CD4-positive, alpha-beta T cell (primary cell): ENCODE data around the gene COG7. TPM values are rescaled to one million over a fixed set of nuclear protein-coding genes. Genes with fewer than 3 reads are reported as not detected.

ENCODE experiments used
- ATAC-seq: fragments of 200-7000 bp; cut with Tn5 transposase; one replicate; pipeline ENCODE4 v1.10.0; 2022; ENCODE audit warnings: mild to moderate bottlenecking; ENCODE audit not compliant: poor library complexity
- CTCF ChIA-PET: fragments of 350-600 bp; sonication (Branson Sonifier 250); formaldehyde crosslinking; loops from one replicate; lab custom pipeline; 2021; ENCODE audit warnings: antibody characterized with exemption, inconsistent platforms; lab: Charles Lee
- POLR2A ChIA-PET: fragments of 350-600 bp; sonication (Branson Sonifier 250); formaldehyde crosslinking; loops from one replicate; lab custom pipeline; 2021; ENCODE audit warnings: antibody characterized with exemption, inconsistent platforms; lab: Charles Lee
- DNase-seq, 14 experiments: peaks; one replicate each; pipeline ENCODE4 v3.0.0-alpha.2; 2013 to 2020; ENCODE audit warnings: mixed read lengths in 2 of 14
- H3K27ac ChIP-seq, 2 donors: one replicate each; pipeline versions ENCODE4 v1.5.1 to v1.7.0; 2013; ENCODE audit warnings: low read length in 2 of 2, low read depth in 1 of 2, mild to moderate bottlenecking in 1 of 2
- H3K27me3 ChIP-seq, 2 experiments: 1 replicate in 1 of 2; 2 replicates in 1 of 2; pipeline versions ENCODE4 v1.6.1 to v1.7.0; 2013; ENCODE audit warnings: low read length in 2 of 2, control low read depth in 1 of 2, mild to moderate bottlenecking in 1 of 2, moderate library complexity in 1 of 2; ENCODE audit not compliant: insufficient read depth in 2 of 2, control insufficient read depth in 1 of 2
- H3K36me3 ChIP-seq: one replicate; pipeline ENCODE4 v1.6.1; 2013; ENCODE audit warnings: low read length, control low read depth; ENCODE audit not compliant: insufficient read depth
- H3K4me1 ChIP-seq: one replicate; pipeline ENCODE4 v1.6.1; 2013; ENCODE audit warnings: low read length, control low read depth; ENCODE audit not compliant: insufficient read depth
- H3K4me3 ChIP-seq: one replicate; pipeline ENCODE4 v1.5.1; 2013; ENCODE audit warnings: mild to moderate bottlenecking, low read length, moderate library complexity
- H3K9me3 ChIP-seq, 2 experiments: 1 replicate in 1 of 2; 2 replicates in 1 of 2; pipeline versions ENCODE4 v1.6.1 to v1.7.0; 2013; ENCODE audit warnings: low read length in 2 of 2, mild to moderate bottlenecking in 2 of 2, control low read depth in 1 of 2, moderate library complexity in 1 of 2; ENCODE audit not compliant: control insufficient read depth in 1 of 2, insufficient read depth in 1 of 2
- H3K27ac Mint-ChIP-seq: one replicate; pipeline ENCODE4 v1.8.0; 2020; ENCODE audit warnings: mixed read lengths
- H3K27me3 Mint-ChIP-seq: one replicate; pipeline ENCODE4 v1.8.0; 2021; ENCODE audit warnings: mixed read lengths
- H3K36me3 Mint-ChIP-seq: one replicate; pipeline ENCODE4 v1.8.0; 2021; ENCODE audit warnings: low read depth, mixed read lengths
- H3K4me1 Mint-ChIP-seq: one replicate; pipeline ENCODE4 v1.8.0; 2021; ENCODE audit warnings: low read depth, mixed read lengths
- H3K4me3 Mint-ChIP-seq: one replicate; pipeline ENCODE4 v1.8.0; 2020; ENCODE audit warnings: mild to moderate bottlenecking, mixed read lengths
- H3K9me3 Mint-ChIP-seq: one replicate; pipeline ENCODE4 v1.8.0; 2020; ENCODE audit warnings: mixed read lengths
- intact Hi-C, 2 experiments: fragments of 100-400 bp; cut with DNase I in 1 of 2; cut with micrococcal nuclease in 1 of 2; formaldehyde crosslinking; loops; one replicate each; pipeline versions ENCODE4 v1.15.1 to v1.9.0; 2023 to 2025; cut with DNase I, micrococcal nuclease
- total RNA-seq, 174 experiments: library from RNA in 2 of 174; stranded (reverse) in 2 of 174; gene quantifications; one replicate each; pipeline ENCODE4 v1.2.3 and lab custom pipeline; 2021 to 2026
- TF ChIP-seq, protein P1 (sequence below): fragments of 200-600 bp; IDR thresholded peaks from one replicate; pipeline ENCODE4 v1.8.0; 2022; ENCODE audit warnings: antibody characterized with exemption, mild to moderate bottlenecking

Gene COG7
- total RNA-seq, 2 experiments from 2014 or later, result 12.6 to 13.6 TPM

GRCh38 chr16:23362460-23363317 is 90.3 kb downstream of the COG7 start:
- peaks cover 3% of the 10 kb centered on the region for H3K4me1 ChIP-seq
- no peaks in the 10 kb centered on the region for H3K9me3 ChIP-seq
- H3K36me3 ChIP-seq, result no peaks in the 10 kb centered on the region
- H3K4me3 ChIP-seq, result no peak overlapping the region
- Mint-ChIP-seq H3K9me3 (no peaks in the 10 kb centered on the region), H3K4me1 (peaks cover 6% of the 10 kb centered on the region), H3K27me3 (no peaks in the 10 kb centered on the region), H3K4me3 (no peak overlapping the region), H3K36me3 (no peaks in the 10 kb centered on the region), H3K27ac (no peak overlapping the region)
- TF ChIP-seq, protein P1, sequence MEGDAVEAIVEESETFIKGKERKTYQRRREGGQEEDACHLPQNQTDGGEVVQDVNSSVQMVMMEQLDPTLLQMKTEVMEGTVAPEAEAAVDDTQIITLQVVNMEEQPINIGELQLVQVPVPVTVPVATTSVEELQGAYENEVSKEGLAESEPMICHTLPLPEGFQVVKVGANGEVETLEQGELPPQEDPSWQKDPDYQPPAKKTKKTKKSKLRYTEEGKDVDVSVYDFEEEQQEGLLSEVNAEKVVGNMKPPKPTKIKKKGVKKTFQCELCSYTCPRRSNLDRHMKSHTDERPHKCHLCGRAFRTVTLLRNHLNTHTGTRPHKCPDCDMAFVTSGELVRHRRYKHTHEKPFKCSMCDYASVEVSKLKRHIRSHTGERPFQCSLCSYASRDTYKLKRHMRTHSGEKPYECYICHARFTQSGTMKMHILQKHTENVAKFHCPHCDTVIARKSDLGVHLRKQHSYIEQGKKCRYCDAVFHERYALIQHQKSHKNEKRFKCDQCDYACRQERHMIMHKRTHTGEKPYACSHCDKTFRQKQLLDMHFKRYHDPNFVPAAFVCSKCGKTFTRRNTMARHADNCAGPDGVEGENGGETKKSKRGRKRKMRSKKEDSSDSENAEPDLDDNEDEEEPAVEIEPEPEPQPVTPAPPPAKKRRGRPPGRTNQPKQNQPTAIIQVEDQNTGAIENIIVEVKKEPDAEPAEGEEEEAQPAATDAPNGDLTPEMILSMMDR, result no peak
- H3K27ac ChIP-seq, result no peak overlapping the region
- ATAC-seq, result no peak
- no peaks in the 10 kb centered on the region for H3K27me3 ChIP-seq
- DNase-seq, result no peak
- ChIA-PET POLR2A (no interaction called here), CTCF (no interaction called here)
- intact Hi-C loops, result no loop called here

DNA sequence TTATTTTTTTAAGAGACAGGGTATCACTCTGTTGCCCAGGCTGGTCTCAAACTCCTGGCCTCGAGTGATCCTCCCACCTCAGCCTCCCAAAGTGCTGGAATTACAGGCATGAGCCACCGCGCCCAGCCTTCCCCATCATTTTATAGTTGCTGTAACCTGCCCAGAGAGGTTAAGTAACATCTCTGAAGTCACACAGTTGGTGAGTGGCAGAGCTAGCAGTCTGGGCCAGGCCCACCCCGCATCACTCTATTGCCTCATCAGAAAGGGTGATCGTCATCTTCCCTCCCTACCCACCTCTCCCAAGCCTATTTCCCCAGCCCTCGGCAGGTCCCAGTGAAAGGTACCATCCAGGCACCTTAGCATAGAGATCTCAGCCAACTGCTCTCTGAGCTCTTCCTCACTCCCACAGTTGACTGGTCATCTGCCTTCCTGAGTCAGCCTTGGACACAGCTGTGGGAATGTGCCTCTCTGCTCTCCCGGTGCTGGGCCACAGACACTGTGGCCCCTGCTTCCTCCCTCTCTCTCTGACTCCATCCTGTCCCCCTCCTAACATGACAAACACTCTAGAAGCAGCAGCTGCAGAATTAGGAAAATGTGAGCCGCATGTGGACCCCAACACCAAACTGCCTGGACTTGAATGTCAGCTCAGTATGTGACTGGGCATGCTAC is 93.8 kb downstream of the COG7 start:
- ChIA-PET CTCF (no interaction called here), POLR2A (no interaction called here)
- H3K36me3 Mint-ChIP-seq, result no peaks in the 10 kb centered on the region
- no peaks in the 10 kb centered on the region for H3K36me3 ChIP-seq
- no peak for ATAC-seq
- H3K27ac Mint-ChIP-seq, result no peak overlapping the region
- no peak overlapping the region for H3K4me3 Mint-ChIP-seq
- no peaks in the 10 kb centered on the region for H3K27me3 ChIP-seq
- no peaks in the 10 kb centered on the region for H3K9me3 ChIP-seq
- no peaks in the 10 kb centered on the region for H3K4me1 ChIP-seq
- H3K27me3 Mint-ChIP-seq, result no peaks in the 10 kb centered on the region
- no peaks in the 10 kb centered on the region for H3K4me1 Mint-ChIP-seq
- H3K27ac ChIP-seq, result no peak overlapping the region
- H3K4me3 ChIP-seq, result no peak overlapping the region
- intact Hi-C loops, result no loop called here
- H3K9me3 Mint-ChIP-seq, result no peaks in the 10 kb centered on the region
- TF ChIP-seq, protein P1, result no peak
- no peak for DNase-seq

GRCh38 chr16:23357761-23358290 is 95.2 kb downstream of the COG7 start:
- Histone ChIP-seq H3K4me1 (no peaks in the 10 kb centered on the region), H3K36me3 (no peaks in the 10 kb centered on the region), H3K27me3 (no peaks in the 10 kb centered on the region), H3K27ac (no peak overlapping the region), H3K4me3 (no peak overlapping the region), H3K9me3 (no peaks in the 10 kb centered on the region)
- Mint-ChIP-seq H3K27ac (no peak overlapping the region), H3K36me3 (no peaks in the 10 kb centered on the region), H3K27me3 (no peaks in the 10 kb centered on the region), H3K4me1 (no peaks in the 10 kb centered on the region), H3K9me3 (peaks cover 2% of the 10 kb centered on the region), H3K4me3 (no peak overlapping the region)
- ATAC-seq, result no peak
- CTCF ChIA-PET, result no interaction called here
- TF ChIP-seq, protein P1, result no peak
- DNase-seq, result no peak
- POLR2A ChIA-PET, result no interaction called here
- intact Hi-C loops, result no loop called here
